ENCODE measurements around the gene PRDM10. TPM values are rescaled to one million over a fixed set of nuclear protein-coding genes. Genes with fewer than 3 reads are reported as not detected.

PRDM10 gene
- total RNA-seq, 1 experiment from 2014 or later = 7.7 TPM

DNA sequence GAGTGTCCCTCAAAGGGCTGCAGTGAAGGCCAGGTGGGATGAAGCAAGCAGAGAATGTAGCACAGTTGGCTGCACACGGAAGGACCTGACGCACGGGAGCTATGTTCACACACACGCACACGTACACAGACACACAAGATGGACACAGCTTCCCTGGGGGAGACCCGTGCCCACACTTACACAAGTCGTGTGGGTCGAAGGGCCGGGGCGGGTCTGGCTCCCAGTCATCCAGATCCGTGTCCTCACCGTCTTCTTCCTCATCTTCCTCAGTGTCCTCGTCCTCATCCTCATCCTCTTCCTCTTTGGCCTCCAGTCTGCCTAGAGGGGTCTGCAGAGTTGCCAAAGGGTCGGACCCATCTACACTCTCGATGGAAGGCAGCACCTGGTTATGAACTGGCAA is 55.7 kb downstream of the PRDM10 start:
- Histone ChIP-seq H3K9me3 (ENCODE audit: control insufficient read depth, low read depth, low read length) (no peaks in the 10 kb centered on the region), H2BK12ac (ENCODE audit: insufficient read length, low read depth, low read length) (no peak overlapping the region), H4K5ac (ENCODE audit: insufficient read length, low read depth, low read length) (no peak overlapping the region), H4K20me1 (ENCODE audit: control insufficient read depth, insufficient read depth, insufficient read length) (no peaks in the 10 kb centered on the region), H3K4me2 (ENCODE audit: insufficient read depth, insufficient read length, low read length) (no peak overlapping the region), H2AK5ac (ENCODE audit: insufficient read length, low read length) (no peak overlapping the region), H4K91ac (ENCODE audit: insufficient read length, low read depth, low read length) (no peak overlapping the region), H3K23ac (ENCODE audit: insufficient read length, low read depth, low read length) (no peak overlapping the region), H3K4ac (ENCODE audit: low read depth, low read length) (no peak overlapping the region), H3K9ac (ENCODE audit: extremely low read depth, insufficient read length, low read length) (no peak overlapping the region), H2AFZ (ENCODE audit: low read length) (no peak overlapping the region), H3K79me1 (ENCODE audit: insufficient read depth, low read depth, low read length, poor library complexity, severe bottlenecking) (no peaks in the 10 kb centered on the region), H3K14ac (ENCODE audit: insufficient read depth, low read length) (no peak overlapping the region), H3K23me2 (ENCODE audit: insufficient read length, low read depth, low read length, poor library complexity, severe bottlenecking) (no peaks in the 10 kb centered on the region), H2BK15ac (ENCODE audit: low read depth, low read length) (no peak overlapping the region), H3K4me1 (ENCODE audit: insufficient read depth, low read length) (0 out of 2 replicates have a peak, but pooled peaks cover 4% of the 10 kb centered on the region), H3K27ac (ENCODE audit: insufficient read length, low read depth, low read length) (no peak overlapping the region), H3K27me3 (ENCODE audit: insufficient read depth, low read length) (no peaks in the 10 kb centered on the region), H3K18ac (ENCODE audit: insufficient read length, low read depth, low read length) (no peak overlapping the region), H2BK5ac (ENCODE audit: insufficient read length, low read length) (no peak overlapping the region), H4K8ac (replicated peaks; ENCODE audit: insufficient read length, low read depth, low read length) (no peak overlapping the region), H2BK120ac (ENCODE audit: low read depth, low read length, poor library complexity, severe bottlenecking) (no peak overlapping the region), H3T11ph (ENCODE audit: low read length) (no peak overlapping the region), H3K79me2 (ENCODE audit: insufficient read depth, low read length) (no peaks in the 10 kb centered on the region), H3K56ac (ENCODE audit: insufficient read length, low read depth, low read length) (no peak overlapping the region), H2BK20ac (ENCODE audit: low read depth, low read length, poor library complexity, severe bottlenecking) (no peak overlapping the region)
- peaks cover 16 to 31% (median 22%) of the 10 kb centered on the region in 3 experiments; a peak in 6 of 7 replicates for H3K36me3 Mint-ChIP-seq (ENCODE audit: insufficient read depth in 1 of 3, low read depth in 3 of 3)
- H3K4me1 Mint-ChIP-seq = peaks cover 22 to 24% of the 10 kb centered on the region in 2 experiments
- DNase-seq = no peak
- no CpG with 5 or more reads among the region's 15 CpGs for WGBS (ENCODE audit: extremely low coverage, insufficient read length, low lambda C conversion rate)
- H3K27me3 Mint-ChIP-seq (ENCODE audit: low read depth) = no peaks in the 10 kb centered on the region
- H3K4me3 Mint-ChIP-seq = no peak overlapping the region
- H3K27ac Mint-ChIP-seq = peak overlapping the region; percentile 52 to 87 (median 71); a peak in 4 of 7 replicates
- H3K9me3 Mint-ChIP-seq = no peaks in the 10 kb centered on the region
- TF ChIP-seq, protein P1, sequence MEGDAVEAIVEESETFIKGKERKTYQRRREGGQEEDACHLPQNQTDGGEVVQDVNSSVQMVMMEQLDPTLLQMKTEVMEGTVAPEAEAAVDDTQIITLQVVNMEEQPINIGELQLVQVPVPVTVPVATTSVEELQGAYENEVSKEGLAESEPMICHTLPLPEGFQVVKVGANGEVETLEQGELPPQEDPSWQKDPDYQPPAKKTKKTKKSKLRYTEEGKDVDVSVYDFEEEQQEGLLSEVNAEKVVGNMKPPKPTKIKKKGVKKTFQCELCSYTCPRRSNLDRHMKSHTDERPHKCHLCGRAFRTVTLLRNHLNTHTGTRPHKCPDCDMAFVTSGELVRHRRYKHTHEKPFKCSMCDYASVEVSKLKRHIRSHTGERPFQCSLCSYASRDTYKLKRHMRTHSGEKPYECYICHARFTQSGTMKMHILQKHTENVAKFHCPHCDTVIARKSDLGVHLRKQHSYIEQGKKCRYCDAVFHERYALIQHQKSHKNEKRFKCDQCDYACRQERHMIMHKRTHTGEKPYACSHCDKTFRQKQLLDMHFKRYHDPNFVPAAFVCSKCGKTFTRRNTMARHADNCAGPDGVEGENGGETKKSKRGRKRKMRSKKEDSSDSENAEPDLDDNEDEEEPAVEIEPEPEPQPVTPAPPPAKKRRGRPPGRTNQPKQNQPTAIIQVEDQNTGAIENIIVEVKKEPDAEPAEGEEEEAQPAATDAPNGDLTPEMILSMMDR (conservative IDR thresholded peaks at IDR 0.05) = no peak

Data from H9 (cell line).